Activated B cell treated with CpG ODN at 0.5 μM for 24 hours (primary cell): ENCODE results near the gene TRERF1. TPM values are rescaled to one million over a fixed set of nuclear protein-coding genes. Genes with fewer than 3 reads are reported as not detected.

Experiments
- ATAC-seq: fragments of 200-7000 bp; cut with Tn5 transposase; one replicate; pipeline ENCODE4 v1.10.0; 2021; ENCODE audit warnings: low read depth, mild to moderate bottlenecking, moderate library complexity
- CTCF ChIA-PET: fragments of 350-600 bp; sonication (Branson Sonifier 250); formaldehyde crosslinking; loops from one replicate; lab custom pipeline; 2021; ENCODE audit warnings: antibody characterized with exemption; lab: Charles Lee
- POLR2A ChIA-PET: fragments of 350-600 bp; sonication (Branson Sonifier 250); formaldehyde crosslinking; loops from one replicate; lab custom pipeline; 2021; ENCODE audit warnings: antibody characterized with exemption; lab: Charles Lee
- DNase-seq: peaks from one replicate; pipeline ENCODE4 v3.0.0; 2022
- H3K27ac Mint-ChIP-seq: one replicate; pipeline ENCODE4 v1.8.0; 2020; ENCODE audit warnings: mixed read lengths
- H3K27me3 Mint-ChIP-seq: one replicate; pipeline ENCODE4 v1.8.0; 2021; ENCODE audit warnings: mixed read lengths
- H3K36me3 Mint-ChIP-seq: one replicate; pipeline ENCODE4 v1.8.0; 2021; ENCODE audit warnings: low read depth, mixed read lengths
- H3K4me1 Mint-ChIP-seq: one replicate; pipeline ENCODE4 v1.8.0; 2021; ENCODE audit warnings: mixed read lengths
- H3K4me3 Mint-ChIP-seq: one replicate; pipeline ENCODE4 v1.8.0; 2020; ENCODE audit warnings: mild to moderate bottlenecking, mixed read lengths
- H3K9me3 Mint-ChIP-seq: one replicate; pipeline ENCODE4 v1.8.0; 2020; ENCODE audit warnings: mixed read lengths
- CTCF ChIP-seq: fragments of 200-600 bp; IDR thresholded peaks from one replicate; pipeline ENCODE4 v1.8.0; 2022; ENCODE audit warnings: antibody characterized with exemption, mild to moderate bottlenecking
- intact Hi-C: fragments of 100-400 bp; cut with micrococcal nuclease; formaldehyde crosslinking; loops from one replicate; pipeline ENCODE4 v1.15.1; 2024
- total RNA-seq: library from RNA; stranded (reverse); gene quantifications from 2 replicates; pipeline ENCODE4 v1.2.3, GENCODE V29; 2022

TRERF1 gene
- total RNA-seq, 1 donor from 2014 or later: 4.1 TPM

GRCh38 chr6:42269974-42270510 is 181.7 kb downstream of the TRERF1 start:
- Mint-ChIP-seq H3K36me3 (no peaks in the 10 kb centered on the region), H3K9me3 (no peaks in the 10 kb centered on the region), H3K4me3 (no peak overlapping the region), H3K4me1 (peaks cover 20% of the 10 kb centered on the region), H3K27ac (peak overlapping the region; percentile 53), H3K27me3 (no peaks in the 10 kb centered on the region)
- intact Hi-C loops: no loop called here
- POLR2A ChIA-PET: no interaction called here
- ATAC-seq (peak; percentile 40), DNase-seq (no peak)
- CTCF ChIA-PET: interaction anchor here (1.7 kb wide), 1 partner anchor 278 kb away, joined by 5 read pairs; no protein-coding TSS in a partner anchor
- no peak for TF ChIP-seq CTCF

GRCh38 chr6:42269553-42269952 is 182.2 kb downstream of the TRERF1 start:
- ATAC-seq (peak; percentile 97), DNase-seq (no peak)
- Mint-ChIP-seq H3K27ac (peak overlapping the region; percentile 53), H3K4me3 (no peak overlapping the region), H3K9me3 (no peaks in the 10 kb centered on the region), H3K4me1 (peaks cover 20% of the 10 kb centered on the region), H3K36me3 (no peaks in the 10 kb centered on the region), H3K27me3 (no peaks in the 10 kb centered on the region)
- POLR2A ChIA-PET: no interaction called here
- intact Hi-C loops: no loop called here
- CTCF ChIA-PET: interaction anchor here (1.7 kb wide), 1 partner anchor 278 kb away, joined by 5 read pairs; no protein-coding TSS in a partner anchor
- TF ChIP-seq CTCF: no peak

- POLR2A ChIA-PET: no interaction called here
Observed at GRCh38 chr6:42268835-42269204, 182.9 kb downstream of the TRERF1 start.

DNA sequence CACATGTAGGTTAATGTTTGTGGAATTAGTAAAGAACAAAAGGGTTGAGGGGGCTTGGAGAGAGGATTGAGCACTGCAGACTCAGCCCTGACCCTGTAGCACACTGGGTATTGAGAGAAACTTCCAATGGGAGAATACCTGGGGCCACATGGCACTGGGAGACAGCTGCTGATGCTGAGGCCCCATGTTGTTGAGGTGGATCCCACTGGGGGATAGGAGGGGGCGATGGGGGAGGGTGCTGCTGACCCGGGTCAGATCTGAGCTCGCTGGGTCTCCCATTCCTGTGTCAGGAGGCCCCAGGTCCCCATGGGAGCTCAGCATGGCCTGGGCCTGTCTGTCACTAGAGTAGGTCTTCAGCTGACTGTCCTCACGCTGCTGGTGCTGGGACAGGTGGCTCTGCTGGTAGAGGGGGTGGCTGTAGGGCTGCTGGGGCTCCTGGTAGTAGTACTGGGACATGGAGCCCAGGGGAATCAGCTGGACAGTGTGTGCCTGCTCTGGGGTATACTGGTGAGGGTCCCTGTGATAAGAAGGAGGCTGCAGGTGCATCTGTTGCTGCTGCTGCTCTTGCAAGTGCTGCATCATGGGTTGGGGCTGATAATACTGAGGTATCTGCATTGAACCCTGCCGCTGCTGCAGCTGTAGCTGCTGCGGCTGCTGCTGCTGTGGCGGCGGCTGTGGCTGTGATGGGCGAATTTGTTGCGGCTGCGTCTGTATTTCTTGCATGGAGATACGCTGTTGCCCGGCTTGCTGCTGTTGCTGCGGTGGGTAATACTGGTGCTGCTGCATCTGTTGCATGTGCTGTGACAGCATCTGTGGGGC is 183.5 kb downstream of the TRERF1 start:
- no peak for ATAC-seq
- Mint-ChIP-seq H3K4me1 (peaks cover 20% of the 10 kb centered on the region), H3K36me3 (no peaks in the 10 kb centered on the region)

More at GRCh38 chr6:42268835-42269204, 182.9 kb downstream of the TRERF1 start:
- H3K27me3 Mint-ChIP-seq: no peaks in the 10 kb centered on the region
- no peak for ATAC-seq
- no peak for DNase-seq
- peaks cover 20% of the 10 kb centered on the region for H3K4me1 Mint-ChIP-seq
- no peaks in the 10 kb centered on the region for H3K36me3 Mint-ChIP-seq
- H3K4me3 Mint-ChIP-seq: no peak overlapping the region
- no peak for TF ChIP-seq CTCF
- intact Hi-C loops: no loop called here
- CTCF ChIA-PET: interaction anchor here (1.7 kb wide), 1 partner anchor 279 kb away, joined by 5 read pairs; no protein-coding TSS in a partner anchor
- no peak overlapping the region for H3K27ac Mint-ChIP-seq
- no peaks in the 10 kb centered on the region for H3K9me3 Mint-ChIP-seq

More for the DNA sequence above, 183.5 kb downstream of the TRERF1 start:
- ChIA-PET CTCF (interaction anchor here (1.7 kb wide), 1 partner anchor 279 kb away, joined by 5 read pairs; no protein-coding TSS in a partner anchor), POLR2A (no interaction called here)
- no peaks in the 10 kb centered on the region for H3K27me3 Mint-ChIP-seq
- intact Hi-C loops: no loop called here
- no peak overlapping the region for H3K4me3 Mint-ChIP-seq
- no peaks in the 10 kb centered on the region for H3K9me3 Mint-ChIP-seq
- no peak overlapping the region for H3K27ac Mint-ChIP-seq
- DNase-seq: no peak
- TF ChIP-seq CTCF: no peak
